Measurements from ENCODE around the gene SCT. TPM values are rescaled to one million over a fixed set of nuclear protein-coding genes. Genes with fewer than 3 reads are reported as not detected.
"Not testable (repeated sequence)": the region's sequence is repeated elsewhere in the genome, so short reads cannot be mapped to it uniquely, and the experiment has no call there.

Gene SCT
- total RNA-seq, 2 donors from 2014 or later: not detected

GRCh38 chr11:653136-653535 lies 26.2 kb upstream of the SCT start:
- H3K27ac Mint-ChIP-seq; DNase-seq (ENCODE audit: low spot score in 2 of 2); H3K36me3 Mint-ChIP-seq; ATAC-seq; H3K9me3 Mint-ChIP-seq: not testable (repeated sequence)

GRCh38 chr11:650482-650881 lies 23.5 kb upstream of the SCT start:
- Mint-ChIP-seq H3K36me3 (no peaks in the 10 kb centered on the region), H3K9me3 (no peaks in the 10 kb centered on the region), H3K27ac (no peak overlapping the region)
- DNase-seq (ENCODE audit: low spot score in 2 of 2): no peak
- ATAC-seq: no peak

GRCh38 chr11:647672-648158 lies 20.7 kb upstream of the SCT start:
- H3K36me3 Mint-ChIP-seq; ATAC-seq; H3K9me3 Mint-ChIP-seq; H3K27ac Mint-ChIP-seq; DNase-seq (ENCODE audit: low spot score in 2 of 2): not testable (repeated sequence)

GRCh38 chr11:646214-646613 lies 19.2 kb upstream of the SCT start:
- ATAC-seq (no peak), DNase-seq (ENCODE audit: low spot score in 2 of 2) (no peak)
- Mint-ChIP-seq H3K9me3 (no peaks in the 10 kb centered on the region), H3K36me3 (no peaks in the 10 kb centered on the region), H3K27ac (no peak overlapping the region)

DNA sequence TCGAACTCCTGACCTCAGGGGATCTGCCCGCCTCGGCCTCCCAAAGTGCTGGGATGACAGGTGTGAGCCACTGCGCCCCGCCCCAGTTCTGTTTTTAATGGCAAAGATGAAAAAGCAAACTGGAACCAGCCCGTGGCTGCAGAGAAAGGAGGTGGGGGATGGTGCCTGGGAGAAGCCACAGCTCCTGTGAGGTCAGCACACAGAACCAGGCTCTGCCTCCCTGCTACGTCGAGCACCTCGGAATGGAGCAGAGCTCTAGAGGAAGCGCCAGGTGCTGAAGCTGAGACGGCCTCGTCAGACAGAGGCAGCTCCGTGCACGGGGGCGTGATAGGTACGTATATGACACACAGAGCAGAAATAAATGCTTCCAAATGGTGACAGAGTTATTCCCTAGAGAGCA lies 18.6 kb upstream of the SCT start:
- ATAC-seq (no peak), DNase-seq (ENCODE audit: low spot score in 2 of 2) (no peak)
- Mint-ChIP-seq H3K36me3 (no peaks in the 10 kb centered on the region), H3K9me3 (no peaks in the 10 kb centered on the region), H3K27ac (peak overlapping the region in 1 of 2 donors; percentile 69)

- Mint-ChIP-seq H3K36me3 (no peaks in the 10 kb centered on the region), H3K27ac (no peak overlapping the region), H3K9me3 (no peaks in the 10 kb centered on the region)
- ATAC-seq (no peak), DNase-seq (ENCODE audit: low spot score in 2 of 2) (no peak)
These were observed 17.1 kb upstream of the SCT start for GRCh38 chr11:643849-644738.

DNA sequence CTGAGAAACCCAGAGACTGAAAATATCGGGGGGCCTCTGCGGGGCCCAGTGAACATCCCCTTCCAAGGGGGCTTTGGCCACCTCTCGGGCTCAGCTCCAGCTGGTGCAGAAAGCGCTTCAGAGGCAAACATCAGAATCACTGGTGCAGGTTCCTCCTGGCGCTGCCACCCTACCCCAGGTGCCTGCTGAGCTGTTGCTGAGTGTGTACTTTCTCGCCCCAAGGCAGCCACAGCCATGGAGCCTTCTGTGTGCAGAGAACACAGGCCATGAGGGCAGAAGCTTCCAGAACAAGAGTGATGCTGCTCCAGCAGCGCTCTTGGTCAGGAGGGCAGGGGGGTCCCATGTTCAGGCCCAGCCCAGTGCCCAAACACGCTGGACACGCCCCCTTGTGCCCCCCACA lies 16.4 kb upstream of the SCT start:
- H3K9me3 Mint-ChIP-seq: no peaks in the 10 kb centered on the region
- peaks cover 0 to 4% of the 10 kb centered on the region in 2 donors for H3K36me3 Mint-ChIP-seq
- ATAC-seq: no peak
- no peak overlapping the region for H3K27ac Mint-ChIP-seq
- no peak for DNase-seq (ENCODE audit: low spot score in 2 of 2)

- H3K27ac Mint-ChIP-seq: peak overlapping the region in 1 of 2 donors; percentile 85
- peaks cover 0 to 4% of the 10 kb centered on the region in 2 donors for H3K36me3 Mint-ChIP-seq
- H3K9me3 Mint-ChIP-seq: no peaks in the 10 kb centered on the region
- no peak for ATAC-seq
- DNase-seq (ENCODE audit: low spot score in 2 of 2): no peak
These were observed 14.9 kb upstream of the SCT start for GRCh38 chr11:641806-642370.

- no peaks in the 10 kb centered on the region for H3K9me3 Mint-ChIP-seq
- peak in 1 of 2 donors; percentile 37 for ATAC-seq
- H3K27ac Mint-ChIP-seq: peak overlapping the region in 1 of 2 donors; percentile 50
- H3K36me3 Mint-ChIP-seq: peaks cover 0 to 4% of the 10 kb centered on the region in 2 donors
- no peak for DNase-seq (ENCODE audit: low spot score in 2 of 2)
These were observed 13.2 kb upstream of the SCT start for GRCh38 chr11:640021-640706.

- Mint-ChIP-seq H3K36me3 (peaks cover 0 to 4% of the 10 kb centered on the region in 2 donors), H3K27ac (no peak overlapping the region), H3K9me3 (no peaks in the 10 kb centered on the region)
- peak; percentile 15 to 19 for ATAC-seq
- no peak for DNase-seq (ENCODE audit: low spot score in 2 of 2)
These were observed 12.5 kb upstream of the SCT start for GRCh38 chr11:639332-639955.

DNA sequence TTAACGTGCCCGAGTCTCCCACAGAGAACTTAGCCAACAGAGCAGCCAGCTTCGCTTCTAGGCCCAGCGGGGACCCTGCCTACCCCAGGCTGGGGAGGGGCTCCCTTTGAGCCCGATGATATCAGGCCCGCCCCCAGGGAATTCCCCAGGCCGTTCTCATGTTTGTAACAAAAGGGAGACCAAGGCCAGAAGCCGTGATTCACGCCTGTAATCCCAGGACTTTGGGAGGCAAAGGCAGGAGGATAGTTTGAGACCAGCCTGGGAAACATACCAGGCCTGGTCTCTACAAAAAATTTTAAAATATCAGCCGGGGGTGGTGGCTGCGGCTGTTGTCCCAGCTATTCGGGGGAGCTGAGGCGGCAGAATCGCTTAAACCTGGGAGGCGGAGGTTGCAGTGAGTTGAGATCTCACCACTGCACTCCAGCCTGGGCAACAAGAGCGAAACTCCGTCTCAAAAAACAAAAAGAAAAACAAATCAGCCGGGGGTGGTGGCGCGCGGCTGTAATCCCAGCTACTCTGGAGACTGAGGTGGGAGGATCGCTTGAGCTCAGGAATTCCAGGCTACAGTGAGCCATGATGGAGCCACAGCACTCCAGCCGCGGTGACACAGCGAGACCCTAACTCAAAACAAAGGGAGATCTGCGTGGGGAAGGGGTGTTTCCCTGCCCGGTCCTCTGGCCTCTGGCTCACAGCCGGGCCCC lies 11.8 kb upstream of the SCT start:
- peaks cover 0 to 4% of the 10 kb centered on the region in 2 donors for H3K36me3 Mint-ChIP-seq
- no peaks in the 10 kb centered on the region for H3K9me3 Mint-ChIP-seq
- DNase-seq (ENCODE audit: low spot score in 2 of 2): no peak
- ATAC-seq: no peak
- peak overlapping the region in 1 of 2 donors; percentile 9 for H3K27ac Mint-ChIP-seq

DNA sequence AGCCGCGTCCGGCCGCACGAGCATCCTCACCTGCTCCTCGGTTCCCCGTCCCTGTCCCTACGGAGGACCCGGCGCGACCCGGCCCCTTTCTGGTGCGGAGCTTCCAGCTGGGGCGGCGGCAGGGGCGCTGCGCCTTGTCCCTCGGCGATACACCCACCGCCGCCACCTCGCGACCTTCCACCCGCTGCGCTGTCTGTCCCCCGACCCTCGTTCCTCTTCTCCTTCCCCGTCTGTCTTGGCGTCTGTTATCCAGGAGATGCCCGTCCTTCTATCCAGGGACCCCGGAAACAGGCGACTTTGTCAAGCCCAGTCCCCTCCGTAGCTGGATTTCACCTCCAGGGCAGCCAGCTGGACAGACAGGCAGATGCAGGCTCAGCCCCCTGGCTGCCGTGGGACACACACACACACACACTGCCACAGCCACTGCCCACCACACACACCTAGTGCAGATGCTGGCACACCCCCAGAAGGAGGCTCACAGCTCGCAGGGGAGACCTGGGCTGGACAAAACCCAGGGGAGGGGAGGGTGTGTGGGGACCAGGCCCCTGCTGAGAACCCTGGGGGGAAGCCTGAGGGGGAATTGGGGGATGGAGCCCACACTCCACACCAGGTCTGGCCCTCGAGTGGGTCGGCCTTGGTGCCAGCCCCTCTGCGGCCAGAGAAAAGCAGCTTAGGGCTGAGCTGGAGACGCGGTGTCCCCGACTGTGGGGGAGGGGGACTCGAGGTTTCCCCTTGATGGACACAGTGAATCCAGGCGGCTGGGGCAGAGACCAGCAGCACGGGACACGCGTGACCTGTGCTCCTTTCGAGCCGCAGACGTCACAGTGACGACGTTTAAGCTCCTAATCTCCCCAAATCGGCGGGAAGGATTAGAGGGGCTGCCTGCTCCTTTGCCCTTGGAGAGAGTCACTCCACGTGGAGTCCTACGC lies 10.9 kb upstream of the SCT start:
- peak overlapping the region in 1 of 2 donors; percentile 72 for H3K27ac Mint-ChIP-seq

GRCh38 chr11:637333-637592 lies 10.3 kb upstream of the SCT start:
- H3K27ac Mint-ChIP-seq: no peak overlapping the region
- ATAC-seq: no peak
- DNase-seq (ENCODE audit: low spot score in 2 of 2): no peak
- peaks cover 0 to 4% of the 10 kb centered on the region in 2 donors for H3K36me3 Mint-ChIP-seq
- no peaks in the 10 kb centered on the region for H3K9me3 Mint-ChIP-seq

More for the DNA sequence above, 10.9 kb upstream of the SCT start:
- no peak for ATAC-seq
- peaks cover 0 to 4% of the 10 kb centered on the region in 2 donors for H3K36me3 Mint-ChIP-seq
- no peaks in the 10 kb centered on the region for H3K9me3 Mint-ChIP-seq
- DNase-seq (ENCODE audit: low spot score in 2 of 2): no peak

DNA sequence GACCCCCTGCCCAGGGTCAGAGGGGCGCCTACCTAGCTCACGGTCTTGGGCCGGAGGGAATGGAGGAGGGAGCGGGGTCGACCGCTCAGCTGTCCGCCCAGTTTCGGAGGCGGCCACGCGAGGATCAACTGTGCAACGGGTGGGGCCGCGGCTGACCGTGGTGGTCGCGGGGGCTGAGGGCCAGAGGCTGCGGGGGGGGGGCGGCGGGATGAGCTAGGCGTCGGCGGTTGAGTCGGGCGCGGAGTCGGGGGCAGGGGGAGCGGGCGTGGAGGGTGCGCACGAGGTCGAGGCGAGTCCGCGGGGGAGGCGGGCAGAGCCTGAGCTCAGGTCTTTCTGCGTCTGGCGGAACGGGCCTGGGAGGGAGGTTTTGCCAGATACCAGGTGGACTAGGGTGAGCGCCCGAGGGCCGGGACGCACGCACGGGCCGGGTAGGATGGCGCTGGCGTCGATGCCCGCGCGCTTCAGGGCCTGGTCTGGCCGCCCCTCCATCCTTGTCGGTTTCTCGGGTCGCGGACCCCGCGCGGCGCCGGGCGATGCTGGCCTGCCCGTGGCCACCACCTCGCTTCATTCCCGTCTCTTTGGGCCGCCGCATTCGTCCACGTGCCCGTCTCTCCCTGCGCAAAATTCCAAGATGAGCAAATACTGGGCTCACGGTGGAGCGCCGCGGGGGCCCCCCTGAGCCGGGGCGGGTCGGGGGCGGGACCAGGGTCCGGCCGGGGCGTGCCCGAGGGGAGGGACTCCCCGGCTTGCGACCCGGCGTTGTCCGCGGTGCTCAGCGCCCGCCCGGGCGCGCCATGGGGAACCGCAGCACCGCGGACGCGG lies 9.7 kb upstream of the SCT start, which contains the start of gene DRD4:
Gene DRD4, plus strand, starts transcription at position 759 of the 822 bp plus-strand sequence. Its CDS starts 36 bp downstream, at position 795.
- peak within 1 kb of the TSS in 1 of 2 donors; percentile 72 for H3K27ac Mint-ChIP-seq
- ATAC-seq (no peak), DNase-seq (ENCODE audit: low spot score in 2 of 2) (no peak)
- H3K9me3 Mint-ChIP-seq: no peaks in the 10 kb centered on the region
- peaks cover 0 to 4% of the 10 kb centered on the region in 2 donors for H3K36me3 Mint-ChIP-seq
